Body of pancreas (tissue), 4 donors: ENCODE measurements around the gene GSE1.

Experiments used
- POLR2A ChIP-seq, 3 donors: fragments of 450-650 bp; IDR thresholded peaks; one replicate each; pipeline ENCODE4 v1.6.1; 2016; ENCODE audit warnings: antibody characterized with exemption in 3 of 3, mild to moderate bottlenecking in 2 of 3
- TF ChIP-seq, protein P1 (sequence below), 7 experiments: fragments of 450-650 bp in 4 of 7; fragments of 200-600 bp in 3 of 7; sonication (generic) in 3 of 7; IDR thresholded peaks; one replicate each; pipeline ENCODE4 v1.5.1; 2016 to 2019; ENCODE audit warnings: antibody characterized with exemption in 7 of 7

DNA sequence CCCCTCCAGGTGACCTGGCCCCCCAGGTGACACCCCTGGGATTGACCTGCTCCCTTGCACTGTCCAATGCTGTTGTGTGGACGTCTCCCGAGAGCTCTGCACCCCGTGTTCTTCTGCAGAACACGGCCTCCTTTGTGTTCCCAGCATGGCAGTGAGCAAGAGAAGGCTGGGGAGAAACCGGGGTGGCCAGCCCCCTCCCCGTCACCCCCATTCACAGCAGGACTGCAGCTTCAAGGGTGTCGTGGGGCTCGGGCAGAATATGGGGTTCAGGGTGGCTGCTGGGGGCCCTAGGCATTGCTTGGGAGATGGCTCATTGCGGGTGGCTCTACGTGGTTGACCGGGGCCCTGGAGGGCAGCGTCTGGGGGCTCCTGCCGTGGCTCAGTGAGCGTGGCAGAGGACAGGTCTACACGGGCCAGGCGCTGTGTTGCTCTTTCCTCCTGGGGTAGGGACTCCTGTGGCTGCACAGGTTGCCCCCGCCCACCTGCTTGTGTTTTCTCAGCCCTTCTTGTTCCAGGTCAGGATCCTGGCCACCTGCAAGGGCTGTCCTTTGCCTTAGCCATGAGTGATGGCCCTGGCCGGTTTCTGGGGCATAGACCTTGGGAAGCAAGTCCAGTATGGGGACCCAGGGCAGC, 12.5 kb downstream of the GSE1 start:
- no peak for TF ChIP-seq POLR2A (IDR thresholded peaks at IDR 0.05)
- TF ChIP-seq, protein P1, sequence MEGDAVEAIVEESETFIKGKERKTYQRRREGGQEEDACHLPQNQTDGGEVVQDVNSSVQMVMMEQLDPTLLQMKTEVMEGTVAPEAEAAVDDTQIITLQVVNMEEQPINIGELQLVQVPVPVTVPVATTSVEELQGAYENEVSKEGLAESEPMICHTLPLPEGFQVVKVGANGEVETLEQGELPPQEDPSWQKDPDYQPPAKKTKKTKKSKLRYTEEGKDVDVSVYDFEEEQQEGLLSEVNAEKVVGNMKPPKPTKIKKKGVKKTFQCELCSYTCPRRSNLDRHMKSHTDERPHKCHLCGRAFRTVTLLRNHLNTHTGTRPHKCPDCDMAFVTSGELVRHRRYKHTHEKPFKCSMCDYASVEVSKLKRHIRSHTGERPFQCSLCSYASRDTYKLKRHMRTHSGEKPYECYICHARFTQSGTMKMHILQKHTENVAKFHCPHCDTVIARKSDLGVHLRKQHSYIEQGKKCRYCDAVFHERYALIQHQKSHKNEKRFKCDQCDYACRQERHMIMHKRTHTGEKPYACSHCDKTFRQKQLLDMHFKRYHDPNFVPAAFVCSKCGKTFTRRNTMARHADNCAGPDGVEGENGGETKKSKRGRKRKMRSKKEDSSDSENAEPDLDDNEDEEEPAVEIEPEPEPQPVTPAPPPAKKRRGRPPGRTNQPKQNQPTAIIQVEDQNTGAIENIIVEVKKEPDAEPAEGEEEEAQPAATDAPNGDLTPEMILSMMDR (IDR thresholded peaks at IDR 0.05): no peak
